Activated CD8-positive, alpha-beta T cell treated with anti-CD3 and anti-CD28 coated beads for 36 hours (primary cell): Measurements from ENCODE around the gene KCNN1. TPM values are rescaled to one million over a fixed set of nuclear protein-coding genes. Genes with fewer than 3 reads are reported as not detected.

Experiments used
- ATAC-seq: fragments of 200-7000 bp; cut with Tn5 transposase; one replicate; pipeline ENCODE4 v1.10.0; 2021; ENCODE audit warnings: mild to moderate bottlenecking, moderate library complexity
- CTCF ChIA-PET: fragments of 350-600 bp; sonication (Branson Sonifier 250); formaldehyde crosslinking; loops from one replicate; lab custom pipeline; 2021; ENCODE audit warnings: antibody characterized with exemption; lab: Charles Lee
- POLR2A ChIA-PET: fragments of 350-600 bp; sonication (Branson Sonifier 250); formaldehyde crosslinking; loops from one replicate; lab custom pipeline; 2021; ENCODE audit warnings: antibody characterized with exemption; lab: Charles Lee
- DNase-seq: peaks from one replicate; pipeline ENCODE4 v3.0.0-alpha.2; 2020
- H3K27ac Mint-ChIP-seq: one replicate; pipeline ENCODE4 v1.8.0; 2021; ENCODE audit warnings: mild to moderate bottlenecking, mixed read lengths
- H3K27me3 Mint-ChIP-seq: one replicate; pipeline ENCODE4 v1.8.0; 2021; ENCODE audit warnings: mixed read lengths
- H3K36me3 Mint-ChIP-seq: one replicate; pipeline ENCODE4 v1.8.0; 2021; ENCODE audit warnings: low read depth, mixed read lengths
- H3K4me1 Mint-ChIP-seq: one replicate; pipeline ENCODE4 v1.8.0; 2021; ENCODE audit warnings: low read depth, mixed read lengths
- H3K4me3 Mint-ChIP-seq: one replicate; pipeline ENCODE4 v1.8.0; 2021; ENCODE audit warnings: mild to moderate bottlenecking, moderate library complexity, mixed read lengths
- H3K9me3 Mint-ChIP-seq: one replicate; pipeline ENCODE4 v1.8.0; 2021; ENCODE audit warnings: mixed read lengths
- CTCF ChIP-seq: fragments of 200-600 bp; IDR thresholded peaks from one replicate; pipeline ENCODE4 v1.8.0; 2022; ENCODE audit warnings: antibody characterized with exemption, mild to moderate bottlenecking
- intact Hi-C: fragments of 100-400 bp; cut with micrococcal nuclease; formaldehyde crosslinking; loops from one replicate; pipeline ENCODE4 v1.10.0; 2022
- total RNA-seq, 2 experiments: library from RNA; stranded (reverse); gene quantifications; one replicate each; pipeline ENCODE4 v1.2.3, GENCODE V29; 2021

The KCNN1 gene
- total RNA-seq, 2 experiments from 2014 or later = 0.25 to 1.7 TPM

DNA sequence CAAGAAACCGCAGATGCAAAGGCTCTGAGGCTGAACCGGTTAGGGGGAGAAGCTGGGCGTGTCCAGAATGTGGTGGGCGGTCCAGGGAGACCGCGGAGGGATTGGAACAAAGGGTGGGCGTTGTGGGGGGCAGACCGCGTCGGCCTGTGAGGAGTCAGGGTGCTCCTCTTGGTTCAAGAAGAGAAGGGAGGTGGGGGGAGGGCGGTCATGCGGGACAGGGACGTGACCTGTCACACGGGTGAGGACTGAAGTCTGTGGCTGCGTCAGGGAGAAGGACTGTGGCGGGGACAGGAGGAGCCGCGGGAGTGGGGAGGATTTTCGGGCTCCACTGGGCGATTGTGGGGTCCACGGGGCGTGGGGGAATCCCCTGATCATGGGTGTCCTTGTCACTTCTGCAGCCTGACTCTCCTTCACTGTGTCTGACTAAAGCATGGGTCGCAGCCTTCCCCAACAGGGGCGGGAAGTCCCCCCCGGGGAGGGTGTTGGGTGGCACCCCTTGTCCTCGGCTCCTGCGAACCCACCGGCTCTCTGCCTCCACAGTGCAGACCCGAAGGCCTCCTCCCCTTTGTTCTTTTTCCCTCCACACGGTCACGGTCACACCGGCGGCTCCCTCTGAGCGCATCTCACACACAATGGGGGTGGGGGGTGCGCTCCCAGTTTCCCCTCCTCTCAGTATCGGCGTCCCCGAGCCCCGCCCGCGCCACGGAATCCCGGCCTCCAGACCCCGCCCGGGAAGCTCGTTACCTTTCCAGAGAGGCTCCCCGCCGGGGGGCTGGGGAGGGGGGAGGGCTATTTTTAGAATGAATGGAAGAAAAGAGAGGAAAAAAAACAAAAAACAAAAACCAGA lies 16.4 kb upstream of the KCNN1 start:
- POLR2A ChIA-PET = interaction anchor here (0.8 to 2.3 kb wide), 4 partner anchors 45 to 91 kb away, joined by 3 to 7 read pairs (median 4); partner anchors contain the start of gene RPL18A
- TF ChIP-seq CTCF = no peak
- ATAC-seq (peak; percentile 18), DNase-seq (peak; percentile 67)
- Mint-ChIP-seq H3K27me3 (peaks cover 44% of the 10 kb centered on the region), H3K4me1 (peaks cover 53% of the 10 kb centered on the region), H3K4me3 (peak overlapping the region; percentile 60), H3K27ac (peak overlapping the region; percentile 66), H3K36me3 (no peaks in the 10 kb centered on the region), H3K9me3 (no peaks in the 10 kb centered on the region)
- CTCF ChIA-PET = interaction anchor here (0.7 to 10.0 kb wide), 5 partner anchors 13 to 79 kb away, joined by 3 to 90 read pairs (median 4); partner anchors contain the start of genes CCDC124 and SLC5A5
- intact Hi-C loops = no loop called here

GRCh38 chr19:17951157-17951989 lies 15.5 kb upstream of the KCNN1 start:
- POLR2A ChIA-PET = interaction anchor here (1.5 kb wide), 1 partner anchor 85 kb away, joined by 4 read pairs; no protein-coding TSS in a partner anchor
- intact Hi-C loops = no loop called here
- Mint-ChIP-seq H3K4me3 (peak overlapping the region; percentile 60), H3K9me3 (no peaks in the 10 kb centered on the region), H3K36me3 (no peaks in the 10 kb centered on the region), H3K27me3 (peaks cover 44% of the 10 kb centered on the region), H3K4me1 (peaks cover 47% of the 10 kb centered on the region), H3K27ac (no peak overlapping the region)
- peak; percentile 20 for DNase-seq
- ATAC-seq = no peak
- CTCF ChIA-PET = interaction anchor here (0.9 to 10.0 kb wide), 3 partner anchors 19 to 45 kb away, joined by 3 to 90 read pairs (median 3); partner anchors contain the start of gene CCDC124
- no peak for TF ChIP-seq CTCF

GRCh38 chr19:17951990-17952976 lies 14.6 kb upstream of the KCNN1 start:
- Mint-ChIP-seq H3K4me3 (no peak overlapping the region), H3K9me3 (no peaks in the 10 kb centered on the region), H3K27ac (no peak overlapping the region), H3K27me3 (peaks cover 44% of the 10 kb centered on the region), H3K36me3 (no peaks in the 10 kb centered on the region), H3K4me1 (peaks cover 40% of the 10 kb centered on the region)
- intact Hi-C loops = no loop called here
- ATAC-seq (no peak), DNase-seq (no peak)
- no peak for TF ChIP-seq CTCF
- CTCF ChIA-PET = interaction anchor here (0.9 to 1.1 kb wide), 3 partner anchors 14 to 46 kb away, joined by 3 to 4 read pairs (median 4); no protein-coding TSS in a partner anchor
- POLR2A ChIA-PET = interaction anchor here (1.5 kb wide), 2 partner anchors 15 to 86 kb away, joined by 4 to 5 read pairs; partner anchors contain the start of gene KCNN1

DNA sequence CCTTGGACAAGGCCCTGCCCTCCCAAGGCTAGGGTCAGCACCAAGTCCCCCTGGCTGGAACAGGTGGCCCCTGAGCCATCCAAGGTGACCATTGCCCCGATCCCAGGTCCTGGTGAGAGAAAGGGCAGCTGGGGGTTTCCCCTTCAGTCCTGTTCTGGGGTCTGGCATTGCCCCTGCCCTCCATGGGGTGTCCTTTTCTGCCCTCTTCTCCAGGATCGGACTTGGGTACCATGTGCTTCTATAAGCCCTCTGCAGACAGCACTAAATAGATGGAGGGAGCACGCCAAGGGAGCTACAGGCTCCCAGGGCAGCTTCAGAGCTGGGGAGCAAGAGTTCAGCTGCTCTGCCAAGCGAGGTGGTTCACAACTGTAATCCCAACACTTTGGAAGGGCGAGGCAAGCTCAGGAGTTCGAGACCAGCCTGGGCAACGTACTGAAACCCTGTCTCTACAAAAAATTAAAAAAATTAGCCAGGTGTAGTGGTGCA lies 13.5 kb upstream of the KCNN1 start:
- no peaks in the 10 kb centered on the region for H3K36me3 Mint-ChIP-seq
- H3K27me3 Mint-ChIP-seq = peaks cover 47% of the 10 kb centered on the region
- H3K27ac Mint-ChIP-seq = no peak overlapping the region
- H3K4me3 Mint-ChIP-seq = no peak overlapping the region
- TF ChIP-seq CTCF = no peak
- intact Hi-C loops = no loop called here
- no peak for ATAC-seq
- CTCF ChIA-PET = interaction anchor here (0.7 to 3.8 kb wide), 5 partner anchors 8 to 45 kb away, joined by 3 to 11 read pairs (median 4); partner anchors contain the start of gene CCDC124
- H3K4me1 Mint-ChIP-seq = peaks cover 37% of the 10 kb centered on the region
- POLR2A ChIA-PET = interaction anchor here (1.0 to 1.5 kb wide), 3 partner anchors 13 to 41 kb away, joined by 3 to 5 read pairs (median 4); partner anchors contain the start of genes CCDC124 and KCNN1
- no peaks in the 10 kb centered on the region for H3K9me3 Mint-ChIP-seq
- no peak for DNase-seq
